Nephron (organoid): Measurements from ENCODE around the gene CUBN.

Experiments
- H3K27ac Mint-ChIP-seq, 3 experiments: 2 replicates each; pipeline ENCODE4 v1.8.0; 2020; ENCODE audit warnings: mixed read lengths in 3 of 3, mild to moderate bottlenecking in 2 of 3, moderate library complexity in 1 of 3
- H3K27me3 Mint-ChIP-seq: 2 replicates; pipeline ENCODE4 v1.8.0; 2021; ENCODE audit warnings: low read depth, mild to moderate bottlenecking, moderate library complexity, mixed read lengths
- H3K36me3 Mint-ChIP-seq: 2 replicates; pipeline ENCODE4 v1.8.0; 2020; ENCODE audit warnings: low read depth, mixed read lengths
- H3K4me1 Mint-ChIP-seq: 2 replicates; pipeline ENCODE4 v1.8.0; 2020; ENCODE audit warnings: mixed read lengths
- H3K4me3 Mint-ChIP-seq, 3 experiments: 2 replicates each; pipeline ENCODE4 v1.8.0; 2020; ENCODE audit warnings: mild to moderate bottlenecking in 3 of 3, mixed read lengths in 3 of 3, moderate library complexity in 2 of 3
- H3K9me3 Mint-ChIP-seq: 2 replicates; pipeline ENCODE4 v1.8.0; 2020; ENCODE audit warnings: mixed read lengths
- TF ChIP-seq, protein P1 (sequence below), 3 experiments: fragments of 200-600 bp; sonication (generic); IDR thresholded peaks; one replicate each; pipeline ENCODE4 v1.5.0; 2021; ENCODE audit warnings: antibody characterized with exemption in 3 of 3; ENCODE audit not compliant: unreplicated experiment in 3 of 3

CUBN gene

DNA sequence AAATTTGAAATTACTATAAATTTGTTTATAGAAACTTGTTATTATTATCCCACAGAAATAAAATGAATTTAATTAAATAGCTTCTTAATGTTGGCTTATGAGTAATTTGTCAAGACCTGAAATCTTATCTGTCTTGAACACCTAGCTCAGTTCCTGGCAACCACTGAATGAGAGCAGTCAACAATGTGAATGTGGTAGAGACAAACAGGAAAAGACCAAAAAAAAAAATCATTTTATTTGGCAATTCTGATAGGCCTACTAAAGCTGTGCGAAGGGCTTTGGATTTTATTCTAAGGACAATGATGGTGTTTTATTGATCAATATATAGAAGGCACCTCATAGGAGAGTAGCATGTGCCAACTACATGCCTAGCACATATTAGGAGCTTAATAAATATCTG, 184.6 kb downstream of the CUBN start:
- Mint-ChIP-seq H3K27ac (peak overlapping the region; percentile 88 to 92 (median 92)), H3K4me3 (no peak overlapping the region), H3K36me3 (no peaks in the 10 kb centered on the region), H3K4me1 (peaks cover 50% of the 10 kb centered on the region), H3K9me3 (no peaks in the 10 kb centered on the region), H3K27me3 (no peaks in the 10 kb centered on the region)
- TF ChIP-seq, protein P1, sequence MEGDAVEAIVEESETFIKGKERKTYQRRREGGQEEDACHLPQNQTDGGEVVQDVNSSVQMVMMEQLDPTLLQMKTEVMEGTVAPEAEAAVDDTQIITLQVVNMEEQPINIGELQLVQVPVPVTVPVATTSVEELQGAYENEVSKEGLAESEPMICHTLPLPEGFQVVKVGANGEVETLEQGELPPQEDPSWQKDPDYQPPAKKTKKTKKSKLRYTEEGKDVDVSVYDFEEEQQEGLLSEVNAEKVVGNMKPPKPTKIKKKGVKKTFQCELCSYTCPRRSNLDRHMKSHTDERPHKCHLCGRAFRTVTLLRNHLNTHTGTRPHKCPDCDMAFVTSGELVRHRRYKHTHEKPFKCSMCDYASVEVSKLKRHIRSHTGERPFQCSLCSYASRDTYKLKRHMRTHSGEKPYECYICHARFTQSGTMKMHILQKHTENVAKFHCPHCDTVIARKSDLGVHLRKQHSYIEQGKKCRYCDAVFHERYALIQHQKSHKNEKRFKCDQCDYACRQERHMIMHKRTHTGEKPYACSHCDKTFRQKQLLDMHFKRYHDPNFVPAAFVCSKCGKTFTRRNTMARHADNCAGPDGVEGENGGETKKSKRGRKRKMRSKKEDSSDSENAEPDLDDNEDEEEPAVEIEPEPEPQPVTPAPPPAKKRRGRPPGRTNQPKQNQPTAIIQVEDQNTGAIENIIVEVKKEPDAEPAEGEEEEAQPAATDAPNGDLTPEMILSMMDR (IDR thresholded peaks at IDR 0.05; ENCODE audit: unreplicated experiment in 3 of 3): no peak

DNA sequence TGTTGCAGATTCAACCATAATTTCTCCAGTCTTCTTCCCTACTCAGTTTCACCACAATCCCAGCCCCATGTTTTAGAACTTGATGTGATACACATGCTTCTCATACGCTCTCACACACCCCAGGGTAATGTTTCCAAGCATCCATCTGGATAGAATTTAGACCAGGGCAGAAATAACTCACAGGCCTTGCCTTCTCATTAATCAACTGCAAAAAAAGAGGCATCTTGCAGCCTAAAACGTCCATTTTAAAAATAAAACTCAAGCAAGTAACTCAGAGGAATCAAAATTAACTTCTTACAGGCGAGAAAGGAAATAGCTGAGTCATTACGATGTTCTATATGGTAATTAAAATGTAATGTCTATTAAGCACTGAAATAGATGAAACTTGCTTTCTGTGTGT, 185.2 kb downstream of the CUBN start:
- no peaks in the 10 kb centered on the region for H3K36me3 Mint-ChIP-seq
- peak overlapping the region; percentile 1 to 20 (median 16) for H3K4me3 Mint-ChIP-seq
- H3K4me1 Mint-ChIP-seq: peaks cover 45% of the 10 kb centered on the region
- H3K9me3 Mint-ChIP-seq: no peaks in the 10 kb centered on the region
- H3K27me3 Mint-ChIP-seq: no peaks in the 10 kb centered on the region
- TF ChIP-seq, protein P1 (IDR thresholded peaks at IDR 0.05; ENCODE audit: unreplicated experiment in 3 of 3): no peak
- peak overlapping the region; percentile 88 to 92 (median 92) for H3K27ac Mint-ChIP-seq

DNA sequence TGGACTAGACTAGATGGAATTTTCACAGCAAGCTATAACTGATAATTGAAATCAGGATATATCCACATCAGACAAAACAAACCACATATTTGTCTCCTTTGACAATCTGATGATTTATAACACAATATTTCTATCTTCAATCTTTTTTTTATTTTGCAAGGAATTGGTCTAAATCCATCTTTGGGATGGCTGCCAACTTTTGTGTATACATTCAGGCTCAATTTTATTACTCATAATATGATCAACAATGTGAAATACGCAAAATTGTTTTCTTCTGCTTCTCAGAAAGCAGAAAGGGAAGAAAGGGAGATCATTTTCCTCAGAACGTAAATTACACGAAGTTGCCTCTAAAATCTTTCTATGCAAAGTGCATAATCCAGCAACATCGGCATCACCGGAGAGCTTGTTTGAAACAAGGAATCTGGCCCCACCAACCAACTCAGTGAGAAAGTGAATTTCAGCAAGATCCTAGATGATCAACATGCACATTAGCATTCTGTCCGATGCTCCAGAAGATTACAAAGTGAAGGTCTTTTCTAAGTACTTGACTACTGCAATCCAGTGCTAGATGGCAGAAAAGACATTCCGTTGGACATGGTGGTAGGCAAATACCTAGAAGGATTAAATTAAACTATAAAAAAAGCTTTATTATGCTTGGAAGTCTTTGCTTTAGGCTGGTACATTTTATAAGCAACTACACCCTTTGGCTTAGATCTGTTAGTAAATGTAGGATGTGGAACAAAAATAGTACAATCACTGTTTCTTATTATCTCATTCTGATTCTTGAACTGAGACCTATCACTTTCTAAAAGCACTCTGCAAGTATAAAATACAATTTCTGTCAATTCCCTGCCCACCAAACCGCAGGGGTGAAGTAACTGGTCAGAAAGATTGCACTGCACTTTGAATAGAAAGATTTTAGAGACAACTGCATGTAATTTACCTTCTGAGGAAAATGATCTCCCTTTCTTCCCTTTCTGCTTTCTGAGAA, 186.0 kb downstream of the CUBN start:
- H3K27ac Mint-ChIP-seq: peak overlapping the region; percentile 88 to 92 (median 92)
- no peaks in the 10 kb centered on the region for H3K9me3 Mint-ChIP-seq
- no peaks in the 10 kb centered on the region for H3K27me3 Mint-ChIP-seq
- TF ChIP-seq, protein P1 (IDR thresholded peaks at IDR 0.05; ENCODE audit: unreplicated experiment in 3 of 3): no peak
- no peaks in the 10 kb centered on the region for H3K36me3 Mint-ChIP-seq
- peaks cover 44% of the 10 kb centered on the region for H3K4me1 Mint-ChIP-seq
- peak overlapping the region in 2 of 3 experiments; percentile 5 to 15 for H3K4me3 Mint-ChIP-seq

DNA sequence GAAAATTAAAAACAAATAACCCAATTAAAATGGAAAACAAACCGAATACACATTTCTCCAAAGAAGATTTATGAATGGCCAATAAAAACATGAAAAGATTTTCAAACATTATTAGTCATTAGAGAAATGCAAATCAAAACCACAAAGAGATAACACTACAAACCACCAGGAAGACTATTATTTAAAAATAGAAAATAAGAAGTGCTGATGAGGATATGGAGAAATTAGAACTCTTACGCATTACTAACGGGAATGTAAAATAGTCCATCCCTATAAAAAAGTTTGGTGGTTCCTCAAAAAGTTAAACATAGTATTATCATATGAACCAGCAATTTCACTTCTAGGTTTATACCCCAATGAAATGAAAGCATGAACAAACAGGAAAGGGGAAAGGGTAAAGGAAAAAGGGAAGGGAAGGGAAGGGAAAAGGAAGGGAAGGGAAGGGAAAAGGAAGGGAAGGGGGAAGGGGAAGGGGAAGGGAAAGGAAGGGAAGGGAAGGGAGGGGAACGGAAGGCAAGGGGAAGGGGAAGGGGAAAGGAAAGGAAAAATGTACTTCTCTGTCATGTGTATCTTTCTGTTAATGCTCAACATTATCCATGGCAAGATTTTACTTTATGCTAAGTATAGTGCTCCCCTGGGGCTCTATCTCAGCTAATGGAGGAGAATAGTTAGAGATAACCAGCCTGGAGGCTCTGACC, 187.1 kb downstream of the CUBN start:
- H3K9me3 Mint-ChIP-seq: no peaks in the 10 kb centered on the region
- H3K36me3 Mint-ChIP-seq: no peaks in the 10 kb centered on the region
- no peak overlapping the region for H3K4me3 Mint-ChIP-seq
- TF ChIP-seq, protein P1 (IDR thresholded peaks at IDR 0.05; ENCODE audit: unreplicated experiment in 3 of 3): no peak
- peak overlapping the region; percentile 88 to 92 (median 92) for H3K27ac Mint-ChIP-seq
- peaks cover 39% of the 10 kb centered on the region for H3K4me1 Mint-ChIP-seq
- H3K27me3 Mint-ChIP-seq: no peaks in the 10 kb centered on the region

DNA sequence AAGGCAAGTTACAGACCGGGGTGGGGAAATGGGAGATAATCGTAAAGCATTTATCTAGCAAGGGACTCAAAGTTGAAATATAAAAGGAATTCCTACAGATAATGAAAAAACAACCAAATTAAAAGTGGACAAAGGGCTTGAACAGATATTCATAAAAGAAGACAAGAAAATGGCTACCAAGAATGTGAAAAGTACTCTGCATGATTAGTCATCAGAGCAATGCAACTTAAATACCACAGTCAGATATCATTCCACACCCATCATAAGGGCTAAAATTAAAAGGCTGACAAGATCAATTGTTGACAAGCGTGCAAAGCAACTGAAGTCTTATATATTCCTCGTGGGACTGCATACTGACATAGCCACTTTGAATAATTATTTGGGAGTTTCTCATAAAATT, 187.7 kb downstream of the CUBN start:
- no peaks in the 10 kb centered on the region for H3K36me3 Mint-ChIP-seq
- no peak overlapping the region for H3K4me3 Mint-ChIP-seq
- peak overlapping the region in 2 of 3 experiments; percentile 22 to 92 for H3K27ac Mint-ChIP-seq
- no peaks in the 10 kb centered on the region for H3K9me3 Mint-ChIP-seq
- peaks cover 33% of the 10 kb centered on the region for H3K4me1 Mint-ChIP-seq
- H3K27me3 Mint-ChIP-seq: no peaks in the 10 kb centered on the region
- TF ChIP-seq, protein P1 (IDR thresholded peaks at IDR 0.05; ENCODE audit: unreplicated experiment in 3 of 3): no peak
